ENCODE measurements around the gene CGRRF1.

GRCh38 chr14:54467280-54467679 is 42.4 kb upstream of the CGRRF1 start:
- no peak for TF ChIP-seq CTCF (IDR thresholded peaks at IDR 0.05)
- no peak for TF ChIP-seq POLR2A (IDR thresholded peaks at IDR 0.05)

Measured in testis (tissue), 2 donors.